Activated CD8-positive, alpha-beta T cell treated with anti-CD3 and anti-CD28 coated beads, Interleukin-2, amount 10 ng/mL, durations not matched to agents 7 days and 5 days (primary cell): ENCODE data around the gene SPOPL. TPM values are rescaled to one million over a fixed set of nuclear protein-coding genes. Genes with fewer than 3 reads are reported as not detected.
A peak's percentile ranks its signal among the peaks of the same experiment; 100 is the strongest.
"Not testable (repeated sequence)": the region's sequence is repeated elsewhere in the genome, so short reads cannot be mapped to it uniquely, and the experiment has no call there.

Source experiments
- ATAC-seq: fragments of 150-1000 bp; cut with Tn5 transposase; one replicate; pipeline ENCODE4 v1.10.0; 2021; ENCODE audit warnings: moderate library complexity
- CTCF ChIA-PET: fragments of 350-600 bp; sonication (Branson Sonifier 250); formaldehyde crosslinking; loops from one replicate; lab custom pipeline; 2021; ENCODE audit warnings: antibody characterized with exemption; lab: Charles Lee
- POLR2A ChIA-PET: fragments of 350-600 bp; sonication (Branson Sonifier 250); formaldehyde crosslinking; loops from one replicate; lab custom pipeline; 2021; ENCODE audit warnings: antibody characterized with exemption; lab: Charles Lee
- DNase-seq: peaks from one replicate; pipeline ENCODE4 v3.0.0-alpha.2; 2020
- H3K27ac Mint-ChIP-seq: one replicate; pipeline ENCODE4 v1.8.0; 2021; ENCODE audit warnings: mild to moderate bottlenecking, mixed read lengths
- H3K27me3 Mint-ChIP-seq: one replicate; pipeline ENCODE4 v1.8.0; 2021; ENCODE audit warnings: low read depth, mixed read lengths
- H3K36me3 Mint-ChIP-seq: one replicate; pipeline ENCODE4 v1.8.0; 2021; ENCODE audit warnings: low read depth, mixed read lengths
- H3K4me1 Mint-ChIP-seq: one replicate; pipeline ENCODE4 v1.8.0; 2021; ENCODE audit warnings: low read depth, mixed read lengths
- H3K4me3 Mint-ChIP-seq: one replicate; pipeline ENCODE4 v1.8.0; 2021; ENCODE audit warnings: mild to moderate bottlenecking, mixed read lengths
- H3K9me3 Mint-ChIP-seq: one replicate; pipeline ENCODE4 v1.8.0; 2022; ENCODE audit warnings: mixed read lengths; ENCODE audit not compliant: insufficient read depth
- total RNA-seq, 2 experiments: library from RNA; stranded (reverse); gene quantifications; one replicate each; pipeline ENCODE4 v1.2.3, GENCODE V29; 2021

SPOPL gene
- 10 to 100 TPM; 13.0 to 15.6 TPM for total RNA-seq

DNA sequence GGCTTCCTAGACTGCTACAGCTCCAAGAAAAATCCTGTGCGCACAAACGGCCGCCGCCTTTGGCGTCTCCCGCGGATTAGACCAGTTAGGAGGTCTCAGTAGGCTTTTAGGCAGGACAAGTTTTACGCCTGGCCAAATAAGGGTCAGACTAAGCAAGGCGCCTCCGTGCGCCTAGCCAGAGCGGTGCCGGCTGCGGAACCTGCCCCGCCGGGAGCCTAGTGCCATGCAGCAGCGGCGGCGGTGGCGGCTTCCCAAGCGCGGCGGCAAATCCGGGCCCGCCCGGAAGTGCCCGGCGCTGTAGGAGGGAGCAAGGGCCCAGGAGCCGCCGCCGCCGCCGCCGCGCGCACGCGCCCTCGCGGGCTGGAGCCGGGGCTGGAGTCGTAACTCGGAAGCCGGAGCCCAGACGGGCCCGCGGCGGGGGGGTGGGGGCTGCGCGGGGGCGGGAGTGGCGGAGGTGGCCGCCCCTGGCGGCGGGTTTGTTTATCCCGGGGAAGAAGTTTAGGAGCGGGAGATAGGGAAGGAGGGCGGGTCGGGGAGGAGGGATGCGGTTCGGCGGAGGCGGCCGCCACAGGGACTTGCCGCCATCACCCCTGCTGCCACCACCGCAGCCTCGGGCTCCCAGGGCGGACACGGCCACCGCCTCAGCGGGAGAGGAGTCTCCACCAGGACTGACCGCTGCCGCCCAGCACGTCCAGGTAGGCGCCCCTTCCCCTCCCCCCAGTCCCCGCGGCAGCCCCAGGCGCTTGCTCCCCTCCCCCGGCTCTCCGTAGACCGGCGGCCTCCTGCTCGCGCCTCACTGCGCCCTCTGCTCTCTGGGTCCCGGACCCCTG lies at the start of gene SPOPL:
SPOPL (plus strand) TSS at position 346 of the 830 bp plus-strand sequence. CDS start 48,447 bp downstream, outside the sequence.
- ChIA-PET CTCF (no interaction called here), POLR2A (no interaction called here)
- peak; percentile 84 for DNase-seq
- Mint-ChIP-seq H3K9me3 (no peaks in the 10 kb centered on the region), H3K36me3 (peaks cover 9% of the 10 kb centered on the region), H3K4me1 (peaks cover 30% of the 10 kb centered on the region), H3K27me3 (no peaks in the 10 kb centered on the region), H3K27ac (peak within 1 kb of the TSS; percentile 94), H3K4me3 (peak within 1 kb of the TSS; percentile 99)
- ATAC-seq = peak; percentile 93

- Mint-ChIP-seq H3K36me3 (peaks cover 2% of the 10 kb centered on the region), H3K4me1 (no peaks in the 10 kb centered on the region), H3K27me3 (no peaks in the 10 kb centered on the region), H3K27ac (no peak overlapping the region), H3K4me3 (no peak overlapping the region), H3K9me3 (no peaks in the 10 kb centered on the region)
- ATAC-seq = no peak
- POLR2A ChIA-PET = no interaction called here
- no peak for DNase-seq
- CTCF ChIA-PET = no interaction called here
These were observed 49.2 kb upstream of the SPOPL start for GRCh38 chr2:138452324-138452723.

- ChIA-PET CTCF (no interaction called here), POLR2A (no interaction called here)
- no peaks in the 10 kb centered on the region for H3K27me3 Mint-ChIP-seq
These were observed 47.8 kb upstream of the SPOPL start for GRCh38 chr2:138453815-138454214.

DNA sequence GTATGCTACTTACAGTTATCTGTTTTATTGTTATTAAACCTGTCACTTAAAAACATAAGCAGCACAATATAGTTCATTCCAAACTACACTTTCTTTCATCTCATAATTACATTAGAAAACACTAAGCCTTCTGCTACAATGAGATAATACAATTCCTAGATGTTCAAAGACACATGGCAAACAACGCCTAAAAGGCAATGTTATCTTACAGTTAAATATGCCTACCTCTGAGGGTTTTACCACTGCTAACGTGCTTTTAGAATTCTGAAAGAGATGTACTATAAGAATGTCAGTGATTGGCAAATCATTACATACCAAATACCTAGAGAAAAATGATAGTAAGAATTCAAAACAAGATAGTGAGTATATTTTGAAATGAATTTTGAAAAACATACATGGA lies 46.8 kb upstream of the SPOPL start:
- Mint-ChIP-seq H3K36me3 (peaks cover 2% of the 10 kb centered on the region), H3K27me3 (no peaks in the 10 kb centered on the region)

More at GRCh38 chr2:138453815-138454214, 47.8 kb upstream of the SPOPL start:
- no peak overlapping the region for H3K27ac Mint-ChIP-seq
- H3K4me3 Mint-ChIP-seq = no peak overlapping the region
- no peaks in the 10 kb centered on the region for H3K9me3 Mint-ChIP-seq
- no peak for ATAC-seq
- peaks cover 2% of the 10 kb centered on the region for H3K36me3 Mint-ChIP-seq
- no peaks in the 10 kb centered on the region for H3K4me1 Mint-ChIP-seq
- DNase-seq = no peak

GRCh38 chr2:138455275-138455674 lies 46.3 kb upstream of the SPOPL start:
- POLR2A ChIA-PET = no interaction called here
- Mint-ChIP-seq H3K4me3 (no peak overlapping the region), H3K27me3 (no peaks in the 10 kb centered on the region), H3K9me3 (peaks cover 4% of the 10 kb centered on the region), H3K27ac (no peak overlapping the region), H3K36me3 (peaks cover 2% of the 10 kb centered on the region), H3K4me1 (no peaks in the 10 kb centered on the region)
- ATAC-seq (no peak), DNase-seq (no peak)
- CTCF ChIA-PET = no interaction called here

More for the DNA sequence above, 46.8 kb upstream of the SPOPL start:
- no peak overlapping the region for H3K4me3 Mint-ChIP-seq
- no peak for ATAC-seq
- no peaks in the 10 kb centered on the region for H3K4me1 Mint-ChIP-seq
- peaks cover 4% of the 10 kb centered on the region for H3K9me3 Mint-ChIP-seq
- no peak overlapping the region for H3K27ac Mint-ChIP-seq
- no peak for DNase-seq
- ChIA-PET POLR2A (no interaction called here), CTCF (no interaction called here)

GRCh38 chr2:138455691-138456090 lies 45.9 kb upstream of the SPOPL start:
- Mint-ChIP-seq H3K27me3 (no peaks in the 10 kb centered on the region), H3K36me3 (peaks cover 2% of the 10 kb centered on the region), H3K9me3 (peaks cover 4% of the 10 kb centered on the region), H3K4me1 (no peaks in the 10 kb centered on the region), H3K4me3 (no peak overlapping the region), H3K27ac (no peak overlapping the region)
- DNase-seq = no peak
- no peak for ATAC-seq
- ChIA-PET CTCF (no interaction called here), POLR2A (no interaction called here)

- H3K9me3 Mint-ChIP-seq, H3K36me3 Mint-ChIP-seq, H3K4me1 Mint-ChIP-seq, H3K27ac Mint-ChIP-seq, H3K27me3 Mint-ChIP-seq, H3K4me3 Mint-ChIP-seq, ATAC-seq, DNase-seq, CTCF ChIA-PET, POLR2A ChIA-PET: not testable (repeated sequence)
These were observed 38.9 kb upstream of the SPOPL start for GRCh38 chr2:138462689-138463088.

GRCh38 chr2:138468617-138469016 lies 33.0 kb upstream of the SPOPL start:
- POLR2A ChIA-PET = no interaction called here
- CTCF ChIA-PET = no interaction called here
- Mint-ChIP-seq H3K9me3 (no peaks in the 10 kb centered on the region), H3K27me3 (peaks cover 3% of the 10 kb centered on the region), H3K27ac (no peak overlapping the region), H3K36me3 (no peaks in the 10 kb centered on the region), H3K4me3 (no peak overlapping the region), H3K4me1 (no peaks in the 10 kb centered on the region)
- no peak for ATAC-seq
- DNase-seq = no peak

- Mint-ChIP-seq H3K9me3 (no peaks in the 10 kb centered on the region), H3K27me3 (peaks cover 3% of the 10 kb centered on the region), H3K36me3 (no peaks in the 10 kb centered on the region), H3K4me3 (no peak overlapping the region), H3K27ac (no peak overlapping the region), H3K4me1 (no peaks in the 10 kb centered on the region)
- ChIA-PET CTCF (no interaction called here), POLR2A (no interaction called here)
- no peak for DNase-seq
- no peak for ATAC-seq
These were observed 32.2 kb upstream of the SPOPL start for GRCh38 chr2:138469411-138469810.

DNA sequence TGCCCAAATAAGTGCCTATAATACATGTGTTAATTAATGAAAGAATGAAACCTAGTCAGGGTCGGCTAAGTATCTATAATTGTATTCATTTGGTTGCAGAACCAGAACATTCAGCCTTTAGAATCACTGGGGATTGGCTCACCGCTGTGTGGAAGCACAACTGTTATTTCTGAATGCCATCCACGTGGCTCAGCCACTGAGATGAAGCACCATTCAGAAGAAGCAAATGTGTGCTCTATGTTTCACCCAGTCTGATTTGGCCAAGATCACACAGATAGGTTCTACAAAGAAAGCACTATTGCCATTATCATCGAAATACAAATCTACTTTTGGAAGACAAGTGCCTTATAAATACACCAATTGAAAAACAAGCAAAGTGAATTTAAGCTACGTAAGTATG lies 30.6 kb upstream of the SPOPL start:
- no peaks in the 10 kb centered on the region for H3K4me1 Mint-ChIP-seq
- H3K27me3 Mint-ChIP-seq = peaks cover 3% of the 10 kb centered on the region
- DNase-seq (no peak), ATAC-seq (no peak)
- no peaks in the 10 kb centered on the region for H3K36me3 Mint-ChIP-seq
- no peak overlapping the region for H3K4me3 Mint-ChIP-seq
- ChIA-PET CTCF (no interaction called here), POLR2A (no interaction called here)
- no peak overlapping the region for H3K27ac Mint-ChIP-seq
- no peaks in the 10 kb centered on the region for H3K9me3 Mint-ChIP-seq

DNA sequence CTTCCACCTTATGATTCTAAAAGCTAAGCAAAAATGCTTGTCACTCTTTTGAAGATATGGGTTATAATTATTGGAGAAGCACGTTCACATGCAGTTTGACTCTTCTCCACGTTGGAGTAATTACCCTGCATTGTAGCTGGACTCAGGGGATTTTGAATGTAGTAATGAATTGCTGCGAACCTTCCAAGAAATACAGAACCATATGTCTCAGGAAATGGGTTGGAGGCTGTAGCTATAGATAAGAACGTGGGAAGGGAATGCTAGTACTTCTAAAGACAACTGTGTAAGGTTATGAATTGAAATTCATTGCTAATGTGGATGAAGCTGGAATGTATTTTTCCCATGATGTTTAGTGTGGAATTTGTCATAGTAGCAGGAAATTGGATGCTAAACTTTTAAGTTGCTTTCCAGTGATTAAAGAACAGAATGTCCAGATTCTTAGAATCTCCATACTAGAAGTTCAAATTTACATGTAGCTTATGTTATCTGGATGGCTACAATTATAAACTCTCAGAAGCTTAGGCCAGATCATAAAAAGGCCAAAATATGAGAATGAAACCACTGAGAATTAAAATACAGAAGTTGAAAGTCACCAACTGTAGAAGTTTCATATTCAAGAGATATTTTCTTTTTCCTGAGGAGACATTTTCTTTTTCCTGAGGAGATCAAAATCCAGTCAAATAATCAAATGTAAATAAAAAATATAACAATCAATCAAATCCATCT lies 27.3 kb upstream of the SPOPL start:
- Mint-ChIP-seq H3K4me3 (no peak overlapping the region), H3K36me3 (no peaks in the 10 kb centered on the region), H3K4me1 (no peaks in the 10 kb centered on the region), H3K27ac (no peak overlapping the region), H3K27me3 (no peaks in the 10 kb centered on the region), H3K9me3 (no peaks in the 10 kb centered on the region)
- ATAC-seq (no peak), DNase-seq (no peak)
- ChIA-PET POLR2A (no interaction called here), CTCF (no interaction called here)

GRCh38 chr2:138475277-138475776 lies 26.2 kb upstream of the SPOPL start:
- Mint-ChIP-seq H3K27ac (no peak overlapping the region), H3K4me3 (no peak overlapping the region), H3K9me3 (no peaks in the 10 kb centered on the region), H3K36me3 (no peaks in the 10 kb centered on the region), H3K27me3 (no peaks in the 10 kb centered on the region), H3K4me1 (no peaks in the 10 kb centered on the region)
- ChIA-PET POLR2A (no interaction called here), CTCF (no interaction called here)
- no peak for DNase-seq
- no peak for ATAC-seq
